Hypothalamus (tissue), 51 donors: ENCODE measurements around the gene THAP6.
"Not testable (repeated sequence)": the region's sequence is repeated elsewhere in the genome, so short reads cannot be mapped to it uniquely, and the experiment has no call there.

ENCODE experiments used
- DNase-seq, 51 donors: peaks; one replicate each; lab custom pipeline; 2025; lab: John Stamatoyannopoulos, UW

The THAP6 gene

GRCh38 chr4:75525086-75525485 lies 10.8 kb downstream of the THAP6 start:
- DNase-seq = no peak

GRCh38 chr4:75525910-75526309 lies 11.6 kb downstream of the THAP6 start:
- DNase-seq = no peak

GRCh38 chr4:75527482-75527881 lies 13.2 kb downstream of the THAP6 start:
- DNase-seq = no peak

DNA sequence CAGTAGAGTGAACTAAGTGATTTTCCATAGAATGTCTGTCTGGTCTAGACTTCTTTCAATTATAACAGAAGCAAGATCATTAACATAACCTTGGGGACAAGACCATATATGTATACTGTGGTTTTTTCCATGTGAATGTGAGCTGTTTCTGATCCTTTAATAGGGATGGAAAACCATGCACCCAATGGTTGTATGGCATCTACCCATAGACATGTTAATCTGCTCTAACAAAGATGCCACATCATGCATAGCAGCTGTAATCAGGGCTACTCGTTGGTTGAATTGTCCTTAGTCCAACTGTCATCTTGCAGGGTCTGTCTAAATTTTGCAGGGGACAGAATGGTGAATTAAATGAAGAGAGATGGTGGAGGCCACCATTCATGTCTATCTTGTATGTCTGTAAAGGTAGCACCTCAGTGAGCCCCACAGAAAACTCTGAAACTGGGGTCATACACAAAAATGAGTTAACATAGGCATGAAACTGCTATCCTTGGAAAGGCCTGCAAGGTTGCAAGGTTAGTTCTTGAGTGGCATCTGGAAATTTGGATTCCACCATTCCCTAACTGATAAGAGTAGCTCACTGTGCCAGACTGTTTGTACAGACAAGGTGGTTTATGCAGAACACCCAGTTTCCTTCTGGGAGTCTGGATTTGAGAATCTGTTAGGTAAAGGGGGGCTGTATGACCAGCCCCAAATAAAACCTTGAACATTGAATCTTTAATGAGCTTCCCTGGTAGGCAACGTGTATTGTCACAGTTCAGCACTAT lies 16.5 kb downstream of the THAP6 start:
- DNase-seq = no peak

GRCh38 chr4:75531536-75532143 lies 17.4 kb downstream of the THAP6 start:
- DNase-seq = not testable (repeated sequence)

GRCh38 chr4:75533339-75533887 lies 19.1 kb downstream of the THAP6 start:
- DNase-seq = not testable (repeated sequence)

DNA sequence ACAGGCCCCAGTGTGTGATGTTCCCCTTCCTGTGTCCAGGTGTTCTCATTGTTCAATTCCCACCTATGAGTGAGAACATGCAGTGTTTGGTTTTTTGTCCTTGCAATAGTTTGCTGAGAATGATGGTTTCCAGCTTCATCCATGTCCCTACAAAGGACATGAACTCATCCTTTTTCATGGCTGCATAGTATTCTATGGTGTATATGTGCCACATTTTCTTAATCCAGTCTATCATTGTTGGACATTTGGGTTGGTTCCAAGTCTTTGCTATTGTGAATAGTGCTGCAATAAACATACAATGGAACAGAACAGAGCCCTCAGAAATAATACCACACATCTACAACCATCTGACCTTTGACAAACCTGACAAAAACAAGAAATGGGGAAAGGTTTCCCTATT lies 19.7 kb downstream of the THAP6 start:
- not testable (repeated sequence) for DNase-seq

- not testable (repeated sequence) for DNase-seq
Measured at GRCh38 chr4:75537308-75537707, 23.0 kb downstream of the THAP6 start.

DNA sequence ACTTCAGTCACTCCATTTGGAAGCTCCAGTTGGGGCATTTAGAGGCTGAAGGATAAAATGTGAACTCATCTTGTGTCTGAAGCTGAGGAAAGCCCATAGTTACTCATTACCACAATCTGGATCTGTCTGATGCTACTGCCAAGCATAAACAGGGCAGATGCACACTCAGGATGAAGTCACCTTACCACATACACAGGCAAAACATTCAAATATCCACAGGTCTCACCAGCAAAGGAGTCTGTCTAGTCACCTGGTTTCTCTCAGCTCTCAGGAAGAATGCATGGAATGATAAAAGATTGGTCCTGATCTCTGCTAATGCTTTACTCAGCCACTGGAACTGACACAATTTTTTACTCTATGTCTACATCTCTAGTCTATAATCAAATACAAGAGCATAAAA lies 28.6 kb downstream of the THAP6 start:
- no peak for DNase-seq

- not testable (repeated sequence) for DNase-seq
Measured at GRCh38 chr4:75544220-75544619, 29.9 kb downstream of the THAP6 start.

- DNase-seq = no peak
Measured at GRCh38 chr4:75544870-75545269, 30.6 kb downstream of the THAP6 start.

DNA sequence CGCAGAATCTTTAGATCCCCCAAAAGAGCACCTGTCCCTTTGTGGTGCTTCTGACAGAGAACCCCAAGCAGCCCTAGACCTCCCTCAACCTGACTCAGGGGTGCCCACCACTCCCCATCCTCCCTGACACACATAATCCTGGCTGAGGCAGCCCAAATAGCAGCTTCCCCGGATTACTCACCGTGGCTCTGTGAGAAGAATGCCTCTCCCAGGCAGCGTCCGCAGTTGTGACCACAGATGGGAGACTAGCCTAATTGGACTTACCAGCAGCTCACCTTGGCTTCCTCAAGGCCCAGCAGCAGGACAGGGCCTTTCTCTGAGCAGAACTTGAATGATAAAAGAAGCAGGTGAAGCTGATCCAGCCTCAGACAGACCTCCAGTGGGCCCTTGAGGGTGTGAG lies 31.3 kb downstream of the THAP6 start:
- no peak for DNase-seq

DNA sequence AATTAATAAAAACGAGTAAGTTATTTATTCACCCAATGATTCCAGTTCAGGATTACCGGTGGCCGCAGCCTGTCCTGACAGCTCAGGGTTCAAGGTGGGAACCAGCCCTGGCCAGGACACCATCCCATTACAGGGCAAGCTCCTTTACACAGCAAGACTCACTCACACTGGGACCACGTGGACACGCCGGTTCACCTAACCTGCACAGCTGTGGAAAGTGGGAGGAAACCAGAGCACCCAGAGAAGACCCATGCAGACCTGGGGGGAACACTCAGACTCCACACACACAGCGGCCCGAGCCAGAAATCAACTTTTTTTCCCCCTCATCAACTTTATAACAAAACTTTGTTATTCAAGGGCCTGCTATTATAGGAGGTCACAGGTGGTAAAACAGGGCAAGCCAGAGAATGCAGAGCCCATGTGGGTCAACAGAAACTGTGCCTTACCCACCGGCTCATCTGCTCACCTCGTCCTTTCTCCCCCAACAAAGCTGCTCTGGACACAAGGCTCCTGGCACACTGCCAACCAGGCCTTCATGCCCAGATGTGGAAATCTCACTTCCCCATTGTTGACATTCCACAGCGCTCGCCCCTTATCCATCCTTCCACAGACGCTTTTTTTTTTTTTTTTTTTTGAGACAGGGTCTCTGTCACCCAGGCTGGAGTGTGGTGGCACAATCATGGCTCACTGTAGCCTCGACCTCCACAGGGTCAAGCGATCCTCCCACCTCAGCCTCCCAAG lies 33.5 kb downstream of the THAP6 start:
- peak in 6 of 51 donors; percentile 1 to 8 (median 2) for DNase-seq

DNA sequence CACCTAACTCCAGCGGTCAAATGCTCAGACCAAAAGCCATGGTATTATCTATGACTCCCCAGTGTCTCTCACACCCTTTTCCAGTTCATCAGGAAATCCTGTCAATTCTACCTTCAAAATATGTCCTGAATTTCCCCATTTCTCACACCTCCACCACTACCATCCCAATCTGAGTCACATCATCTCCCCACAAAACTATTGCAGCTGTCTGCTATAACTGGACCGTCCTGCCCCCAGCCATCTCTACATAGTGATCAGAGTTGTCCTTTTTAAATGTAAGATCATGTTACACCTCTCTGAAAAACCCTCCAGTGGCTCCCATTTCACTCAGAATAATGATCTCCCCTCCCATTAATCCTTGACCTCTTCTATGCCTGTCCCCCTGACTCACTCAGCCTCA lies 34.7 kb downstream of the THAP6 start:
- DNase-seq = no peak

DNA sequence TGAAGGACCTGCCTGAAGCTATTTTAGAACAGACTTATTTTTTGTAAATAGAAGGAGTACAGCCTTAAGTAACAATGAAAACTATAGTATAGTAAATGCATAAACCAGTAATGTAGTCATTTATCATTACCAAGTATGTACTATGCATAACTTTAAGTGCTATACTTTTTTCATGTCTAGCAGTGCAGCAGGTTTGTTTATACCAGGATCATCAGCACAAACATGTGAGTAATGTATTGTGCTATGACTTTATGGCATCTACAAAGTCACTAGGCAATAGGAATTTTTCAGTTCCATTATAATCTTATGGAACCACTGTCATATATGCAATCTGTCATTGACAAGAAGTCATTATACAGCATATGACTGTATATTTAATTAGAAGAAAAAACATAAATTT lies 38.2 kb downstream of the THAP6 start:
- no peak for DNase-seq

- DNase-seq = no peak
Measured at GRCh38 chr4:75555294-75556164, 41.3 kb downstream of the THAP6 start, which contains the start of gene ODAPH. Gene ODAPH, plus strand, starts transcription at chr4:75556066. Its CDS starts 17 bp downstream, at chr4:75556083.

DNA sequence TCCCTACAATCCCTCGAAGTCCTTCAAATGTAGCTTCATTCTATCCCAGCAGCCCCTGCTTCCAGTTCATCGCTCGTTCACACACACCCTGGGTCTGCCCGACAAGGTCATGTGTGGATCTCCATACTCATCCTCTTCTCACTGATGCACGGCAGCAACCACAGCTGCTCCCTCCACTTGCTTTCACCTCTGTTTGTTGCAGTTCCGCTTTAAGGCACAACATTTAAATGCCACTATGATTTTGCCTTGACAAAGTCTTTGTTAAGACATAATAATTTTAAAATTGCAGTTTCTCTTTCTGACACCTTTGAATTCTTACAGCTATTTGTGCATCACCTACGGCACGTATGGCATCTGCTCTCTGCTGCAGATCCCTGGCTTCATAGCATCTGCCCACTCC lies 43.4 kb downstream of the THAP6 start:
- DNase-seq = no peak

DNA sequence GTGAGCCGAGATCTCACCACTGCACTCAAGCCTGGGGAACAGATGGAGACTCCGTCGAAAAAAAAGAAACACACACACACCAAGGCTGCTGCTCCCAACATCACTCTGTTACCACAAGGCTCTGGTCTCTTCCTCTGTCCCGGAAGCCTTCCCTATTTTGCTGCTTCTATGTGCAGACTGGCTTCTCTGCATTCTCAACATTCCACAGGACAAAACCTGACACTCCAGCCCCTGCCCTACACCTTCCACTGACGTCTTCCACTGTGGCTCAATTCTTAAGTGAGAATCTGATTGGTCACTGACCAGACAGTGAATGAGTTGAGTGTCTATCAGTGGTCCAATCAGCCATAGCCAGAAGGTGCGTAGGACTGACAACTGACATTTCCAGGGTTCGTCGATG lies 47.5 kb downstream of the THAP6 start:
- DNase-seq = no peak

DNA sequence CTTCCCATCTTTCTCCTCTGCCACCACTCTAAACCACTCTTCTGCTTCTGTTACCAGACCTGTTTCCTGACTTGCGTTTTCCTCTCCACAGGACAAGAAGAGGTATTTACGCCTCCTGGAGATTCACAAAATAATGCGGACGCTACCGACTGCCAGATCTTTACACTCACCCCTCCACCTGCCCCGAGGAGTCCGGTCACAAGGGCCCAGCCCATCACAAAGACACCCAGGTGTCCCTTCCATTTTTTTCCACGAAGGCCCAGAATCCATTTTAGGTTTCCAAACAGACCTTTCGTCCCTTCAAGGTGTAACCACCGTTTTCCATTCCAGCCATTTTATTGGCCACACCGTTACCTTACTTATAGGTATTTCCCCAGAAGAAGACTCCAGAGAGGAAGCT lies 49.8 kb downstream of the THAP6 start:
- DNase-seq = no peak

DNA sequence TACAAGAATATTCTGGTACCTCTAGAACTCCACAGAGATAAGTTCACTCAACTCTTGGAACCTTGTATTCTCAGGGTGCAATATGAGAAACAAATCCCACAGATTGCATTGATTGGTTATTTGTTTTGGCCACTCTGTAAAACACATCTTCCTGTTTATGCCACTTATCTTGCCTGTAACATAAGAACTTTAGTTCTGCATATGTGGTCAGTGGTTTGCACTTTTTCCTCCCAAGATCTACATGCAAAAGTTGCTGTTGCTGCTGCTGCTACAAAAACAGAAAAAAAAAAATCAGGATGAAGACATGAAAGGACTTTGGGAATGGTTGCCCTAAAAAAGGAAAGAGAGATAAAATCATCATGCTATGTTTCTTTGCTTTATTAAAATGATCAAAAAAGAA lies 51.2 kb downstream of the THAP6 start:
- DNase-seq = no peak
